ENCODE data around the gene RAB6B.
A peak's percentile ranks its signal among the peaks of the same experiment; 100 is the strongest.

RAB6B gene

GRCh38 chr3:133855772-133856171 is 39.9 kb downstream of the RAB6B start:
- TF ChIP-seq CTCF (IDR thresholded peaks at IDR 0.05; ENCODE audit: low read depth, low read length) = no peak
- in situ Hi-C loops (cut with HindIII; ENCODE audit: low sequenced_read_pairs) = no loop called here
- no peak overlapping the region for H3K4me3 ChIP-seq (ENCODE audit: low read depth, low read length)
- DNase-seq (ENCODE audit: low read depth, low spot score) = peak; percentile 17

GRCh38 chr3:133855002-133855370 is 40.7 kb downstream of the RAB6B start:
- in situ Hi-C loops (cut with HindIII; ENCODE audit: low sequenced_read_pairs) = no loop called here

GRCh38 chr3:133854264-133855001 is 41.2 kb downstream of the RAB6B start:
- DNase-seq (ENCODE audit: low read depth, low spot score) = no peak
- no peak overlapping the region for H3K4me3 ChIP-seq (ENCODE audit: low read depth, low read length)
- in situ Hi-C loops (cut with HindIII; ENCODE audit: low sequenced_read_pairs) = no loop called here
- TF ChIP-seq CTCF (IDR thresholded peaks at IDR 0.05; ENCODE audit: low read depth, low read length) = no peak

More at GRCh38 chr3:133855002-133855370, 40.7 kb downstream of the RAB6B start:
- TF ChIP-seq CTCF (IDR thresholded peaks at IDR 0.05; ENCODE audit: low read depth, low read length) = no peak
- no peak overlapping the region for H3K4me3 ChIP-seq (ENCODE audit: low read depth, low read length)
- DNase-seq (ENCODE audit: low read depth, low spot score) = no peak

- no peak overlapping the region for H3K4me3 ChIP-seq (ENCODE audit: low read depth, low read length)
- in situ Hi-C loops (cut with HindIII; ENCODE audit: low sequenced_read_pairs) = no loop called here
- DNase-seq (ENCODE audit: low read depth, low spot score) = no peak
- no peak for TF ChIP-seq CTCF (IDR thresholded peaks at IDR 0.05; ENCODE audit: low read depth, low read length)
Observed at GRCh38 chr3:133853925-133854227, 41.8 kb downstream of the RAB6B start.

- TF ChIP-seq CTCF (IDR thresholded peaks at IDR 0.05; ENCODE audit: low read depth, low read length) = no peak
- H3K4me3 ChIP-seq (ENCODE audit: low read depth, low read length) = no peak overlapping the region
- in situ Hi-C loops (cut with HindIII; ENCODE audit: low sequenced_read_pairs) = no loop called here
- DNase-seq (ENCODE audit: low read depth, low spot score) = no peak
Observed at GRCh38 chr3:133853063-133853924, 42.4 kb downstream of the RAB6B start.

GRCh38 chr3:133851931-133852330 is 43.8 kb downstream of the RAB6B start:
- no peak for TF ChIP-seq CTCF (IDR thresholded peaks at IDR 0.05; ENCODE audit: low read depth, low read length)
- H3K4me3 ChIP-seq (ENCODE audit: low read depth, low read length) = no peak overlapping the region
- in situ Hi-C loops (cut with HindIII; ENCODE audit: low sequenced_read_pairs) = no loop called here
- DNase-seq (ENCODE audit: low read depth, low spot score) = no peak
